ENCODE data around the gene ITM2C.

The ITM2C gene

GRCh38 chr2:230873661-230874401 is 9.1 kb downstream of the ITM2C start:
- no peak for DNase-seq (ENCODE audit: low read depth)

DNA sequence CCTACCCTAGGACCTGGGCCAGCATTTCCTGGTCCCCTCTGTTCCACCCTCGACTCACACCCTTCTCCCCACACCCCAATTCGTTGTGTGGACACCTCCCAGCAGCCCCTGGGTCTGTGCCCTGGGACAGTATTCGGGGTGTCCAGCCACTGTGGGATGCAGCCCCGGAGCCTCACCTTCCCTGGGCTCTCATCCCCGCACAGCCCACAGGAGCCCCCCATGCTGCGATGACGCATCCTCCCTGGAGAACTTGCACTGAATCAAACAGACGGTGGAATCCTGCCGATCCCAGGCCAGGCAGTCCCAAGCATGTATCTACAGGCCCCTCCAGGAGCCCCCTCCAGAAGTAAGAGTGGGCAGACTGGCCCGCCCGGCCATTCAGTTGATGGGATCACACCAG is 9.7 kb downstream of the ITM2C start:
- DNase-seq (ENCODE audit: low read depth) = no peak

GRCh38 chr2:230874876-230875275 is 10.1 kb downstream of the ITM2C start:
- DNase-seq (ENCODE audit: low read depth) = no peak

DNA sequence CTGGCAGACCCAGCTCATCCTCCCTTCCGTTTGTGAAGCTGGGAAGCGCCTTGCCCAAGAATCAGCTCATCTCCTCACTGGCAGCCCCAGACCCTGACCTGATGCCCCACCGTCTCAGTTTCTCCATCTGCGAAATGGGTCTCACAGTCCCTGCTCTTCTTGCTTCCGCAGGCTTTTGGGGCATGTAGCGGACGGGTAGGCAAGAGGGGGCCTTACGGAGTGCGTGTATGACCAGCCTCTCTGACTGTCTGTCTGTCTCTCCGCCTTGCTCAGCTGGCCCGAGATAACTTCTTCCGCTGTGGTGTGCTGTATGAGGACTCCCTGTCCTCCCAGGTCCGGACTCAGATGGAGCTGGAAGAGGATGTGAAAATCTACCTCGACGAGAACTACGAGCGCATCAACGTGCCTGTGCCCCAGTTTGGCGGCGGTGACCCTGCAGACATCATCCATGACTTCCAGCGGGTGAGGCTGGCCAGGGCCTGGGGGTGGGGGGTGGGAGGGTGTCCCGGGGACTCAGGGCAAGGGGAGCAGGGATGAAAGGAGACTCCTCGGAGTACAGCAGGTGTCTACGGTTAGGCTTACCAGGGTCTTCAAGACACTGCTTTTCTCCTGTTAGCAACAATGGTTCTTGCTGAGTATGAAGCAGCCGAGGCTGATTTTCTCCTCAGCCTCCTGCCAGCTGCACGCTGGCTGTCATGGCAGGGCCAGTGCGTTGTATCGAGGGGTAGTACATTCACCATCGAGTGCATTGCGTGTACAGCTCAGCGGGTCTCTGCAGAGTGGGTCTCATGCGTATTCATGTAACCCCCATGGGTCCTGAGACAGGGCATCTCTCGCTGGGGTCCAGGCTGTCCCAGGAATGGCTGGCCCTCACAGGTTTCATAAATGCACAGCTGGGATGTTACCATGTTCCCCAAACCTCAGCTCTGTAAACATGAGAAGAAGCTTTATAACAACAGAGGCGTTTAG is 10.9 kb downstream of the ITM2C start:
- DNase-seq (ENCODE audit: low read depth) = no peak

DNA sequence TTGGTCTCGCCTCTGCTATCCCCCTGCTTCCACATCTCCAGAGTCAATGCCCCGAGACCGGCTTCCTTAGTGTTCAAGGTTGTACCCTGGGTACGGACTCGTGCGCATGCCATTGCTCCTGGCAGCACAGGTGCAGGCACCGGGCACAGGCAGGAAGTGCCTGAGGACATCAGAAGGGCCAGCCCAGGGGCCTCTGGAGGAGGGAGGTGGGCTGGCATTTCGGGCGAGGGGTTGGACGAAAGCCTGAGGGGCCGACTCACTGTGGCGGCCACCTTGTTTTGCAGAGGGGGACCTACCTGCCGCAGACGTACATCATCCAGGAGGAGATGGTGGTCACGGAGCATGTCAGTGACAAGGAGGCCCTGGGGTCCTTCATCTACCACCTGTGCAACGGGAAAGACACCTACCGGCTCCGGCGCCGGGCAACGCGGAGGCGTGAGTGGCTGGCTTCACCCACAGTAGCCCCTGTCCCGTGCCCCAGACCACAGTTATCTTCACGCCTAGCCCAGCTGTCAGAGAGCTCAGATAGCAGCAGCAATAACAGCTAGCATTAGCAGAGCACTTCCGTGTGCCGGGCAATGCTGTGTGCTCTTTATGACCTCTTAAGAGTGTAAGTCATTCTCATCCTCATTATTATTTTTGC is 12.5 kb downstream of the ITM2C start:
- no peak for DNase-seq (ENCODE audit: low read depth)

DNA sequence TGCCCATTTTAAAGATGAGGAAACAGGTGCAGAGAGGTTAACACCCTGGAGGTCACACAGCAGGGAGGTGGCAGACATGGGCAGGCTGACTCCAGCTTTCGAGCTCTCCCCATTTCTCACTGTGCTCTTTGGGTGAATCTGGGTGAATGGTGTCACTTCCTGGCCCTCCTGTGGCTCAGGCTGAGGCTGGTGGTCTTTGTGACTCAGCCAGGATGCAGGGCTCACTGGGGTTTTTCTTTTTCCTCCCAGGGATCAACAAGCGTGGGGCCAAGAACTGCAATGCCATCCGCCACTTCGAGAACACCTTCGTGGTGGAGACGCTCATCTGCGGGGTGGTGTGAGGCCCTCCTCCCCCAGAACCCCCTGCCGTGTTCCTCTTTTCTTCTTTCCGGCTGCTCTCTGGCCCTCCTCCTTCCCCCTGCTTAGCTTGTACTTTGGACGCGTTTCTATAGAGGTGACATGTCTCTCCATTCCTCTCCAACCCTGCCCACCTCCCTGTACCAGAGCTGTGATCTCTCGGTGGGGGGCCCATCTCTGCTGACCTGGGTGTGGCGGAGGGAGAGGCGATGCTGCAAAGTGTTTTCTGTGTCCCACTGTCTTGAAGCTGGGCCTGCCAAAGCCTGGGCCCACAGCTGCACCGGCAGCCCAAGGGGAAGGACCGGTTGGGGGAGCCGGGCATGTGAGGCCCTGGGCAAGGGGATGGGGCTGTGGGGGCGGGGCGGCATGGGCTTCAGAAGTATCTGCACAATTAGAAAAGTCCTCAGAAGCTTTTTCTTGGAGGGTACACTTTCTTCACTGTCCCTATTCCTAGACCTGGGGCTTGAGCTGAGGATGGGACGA is 13.2 kb downstream of the ITM2C start:
- DNase-seq (ENCODE audit: low read depth) = no peak

GRCh38 chr2:230878599-230879188 is 14.0 kb downstream of the ITM2C start:
- no peak for DNase-seq (ENCODE audit: low read depth)

- no peak for DNase-seq (ENCODE audit: low read depth)
Measured at GRCh38 chr2:230879271-230879882, 14.6 kb downstream of the ITM2C start.

- DNase-seq (ENCODE audit: low read depth) = no peak
Measured at GRCh38 chr2:230879891-230880290, 15.1 kb downstream of the ITM2C start.

DNA sequence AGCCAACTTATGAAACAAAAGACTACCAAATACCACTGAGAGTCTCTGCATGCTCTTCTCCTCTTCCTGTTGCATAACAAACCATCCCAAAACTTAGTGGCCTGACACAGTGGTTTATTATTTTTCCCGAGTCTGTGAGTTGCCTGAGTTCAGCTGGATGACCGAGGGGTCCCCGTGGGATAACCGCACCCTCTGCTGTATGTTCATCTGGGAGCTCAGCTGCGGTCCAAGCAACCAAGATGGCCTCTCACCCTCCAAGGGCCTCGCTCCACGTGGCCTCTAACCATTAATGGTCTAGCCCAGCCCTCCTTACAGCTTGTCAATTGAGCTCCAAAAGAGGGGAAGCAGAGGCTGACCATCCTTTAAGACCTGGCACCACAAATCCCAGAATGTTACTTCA is 17.1 kb downstream of the ITM2C start:
- DNase-seq (ENCODE audit: low read depth) = no peak

- no peak for DNase-seq (ENCODE audit: low read depth)
Measured at GRCh38 chr2:230885463-230886130, 20.9 kb downstream of the ITM2C start.

GRCh38 chr2:230886206-230886605 is 21.5 kb downstream of the ITM2C start:
- DNase-seq (ENCODE audit: low read depth) = no peak

- DNase-seq (ENCODE audit: low read depth) = no peak
Measured at GRCh38 chr2:230886671-230887071, 21.9 kb downstream of the ITM2C start.

DNA sequence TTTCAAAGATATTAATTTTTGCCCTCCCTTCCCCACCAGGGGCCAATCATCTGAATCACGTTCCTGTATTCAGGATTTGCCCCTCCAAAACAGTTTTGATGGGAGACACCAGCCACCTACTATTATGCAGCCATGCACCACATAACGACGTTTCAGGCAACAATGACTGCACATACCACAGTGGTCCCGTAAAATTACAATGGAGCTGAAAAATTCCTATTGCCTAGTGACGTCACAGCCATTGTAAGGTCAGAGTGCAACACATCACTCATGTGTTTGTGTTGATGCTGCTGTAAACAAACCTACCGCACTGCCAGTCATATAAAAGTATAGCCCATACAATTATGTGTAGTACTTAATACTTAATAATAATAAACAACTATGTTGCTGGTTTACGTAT is 22.6 kb downstream of the ITM2C start:
- no peak for DNase-seq (ENCODE audit: low read depth)

DNA sequence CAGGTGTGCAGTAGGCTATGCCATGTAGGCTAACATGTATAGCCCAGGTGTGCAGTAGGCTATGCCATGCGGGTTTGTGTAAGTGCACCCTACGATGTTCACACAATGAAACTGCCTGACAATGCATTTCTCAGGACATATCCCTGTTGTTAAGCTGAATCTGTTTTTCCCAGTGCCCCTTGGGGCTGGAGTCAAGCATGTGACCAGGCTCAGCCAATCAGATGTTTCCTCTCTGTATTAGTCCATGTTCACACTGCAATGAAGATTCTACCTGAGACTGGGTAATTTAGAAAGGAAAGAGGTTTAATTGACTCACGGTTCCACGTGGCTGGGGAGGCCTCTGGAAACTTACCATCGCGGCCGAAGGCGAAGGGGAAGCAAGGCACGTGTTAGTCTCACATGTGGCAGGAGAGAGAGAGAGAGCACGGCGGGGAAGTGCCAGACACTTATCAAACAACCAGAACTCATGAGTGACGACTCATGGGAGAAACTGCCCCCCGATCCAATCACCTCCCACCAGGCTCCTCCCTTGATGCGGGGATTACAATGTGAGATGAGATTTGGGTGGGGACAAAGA is 24.2 kb downstream of the ITM2C start:
- no peak for DNase-seq (ENCODE audit: low read depth)

GRCh38 chr2:230889911-230890601 is 25.3 kb downstream of the ITM2C start:
- DNase-seq (ENCODE audit: low read depth) = no peak

GRCh38 chr2:230890646-230891045 is 25.9 kb downstream of the ITM2C start:
- no peak for DNase-seq (ENCODE audit: low read depth)

DNA sequence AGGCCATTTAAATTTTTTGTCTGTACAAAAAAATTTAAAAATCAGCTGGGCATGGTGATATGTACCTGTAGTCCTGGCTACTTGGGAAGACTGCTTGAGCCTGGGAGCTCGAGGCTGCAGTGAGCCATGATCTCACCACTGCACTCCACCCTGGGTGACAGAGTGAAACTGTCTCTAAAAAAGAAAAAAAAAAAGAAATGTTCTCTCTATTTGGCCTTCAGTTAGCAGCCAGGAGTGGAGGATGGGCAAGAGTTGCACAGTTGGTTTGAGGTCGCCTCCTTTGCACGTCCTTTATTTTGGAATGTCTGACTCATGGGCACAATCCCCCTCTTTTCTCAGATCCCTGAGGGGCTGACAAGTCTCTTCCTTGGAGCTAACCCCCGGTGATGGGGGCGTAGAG is 26.3 kb downstream of the ITM2C start:
- no peak for DNase-seq (ENCODE audit: low read depth)

- DNase-seq (ENCODE audit: low read depth) = no peak
Measured at GRCh38 chr2:230891509-230891908, 26.8 kb downstream of the ITM2C start.
